ENCODE measurements around the gene SLC6A11. TPM values are rescaled to one million over a fixed set of nuclear protein-coding genes. Genes with fewer than 3 reads are reported as not detected.

The SLC6A11 gene
- total and polyA plus RNA-seq, 9 of the 15 experiments (the other 6 are each of a cell fraction or from before 2014, with no cell fraction given): 0.04 TPM; not detected in 8

DNA sequence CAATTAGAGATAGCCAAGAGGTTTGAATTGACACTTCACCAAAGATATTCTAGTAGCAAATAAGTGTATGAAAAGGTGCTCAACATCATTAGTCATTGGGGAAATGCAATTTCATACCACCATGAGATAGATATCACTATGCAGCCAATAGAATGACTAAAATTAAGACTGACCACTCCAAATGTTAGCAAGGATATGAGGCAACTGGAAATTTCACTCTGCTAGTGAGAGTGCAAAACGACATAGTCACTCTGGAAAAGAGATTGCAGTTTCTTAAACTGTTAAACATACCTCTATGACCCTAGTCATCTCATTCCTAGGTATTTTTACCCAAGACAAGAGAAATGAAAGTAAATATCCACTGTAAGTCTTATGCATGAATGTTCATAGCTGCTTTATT, 27.6 kb upstream of the SLC6A11 start:
- Histone ChIP-seq H3K4me3 (no peak overlapping the region), H3K9ac (ENCODE audit: insufficient read depth in 1 of 2, low read depth in 2 of 2, low read length in 2 of 2) (no peak overlapping the region), H4K20me1 (replicated peaks; ENCODE audit: control insufficient read depth, insufficient read depth, low read length) (no peaks in the 10 kb centered on the region), H3K27ac (ENCODE audit: extremely low read depth, low read depth, low read length) (no peak overlapping the region), H3K4me2 (ENCODE audit: insufficient read depth, low read length) (no peak overlapping the region), H3K27me3 (ENCODE audit: control insufficient read depth in 2 of 2, insufficient read depth in 2 of 2, low read length in 2 of 2) (peaks cover 4 to 16% of the 10 kb centered on the region in 2 experiments; a peak in 3 of 5 replicates), H3K9me1 (ENCODE audit: control insufficient read depth, insufficient read depth, low read length) (no peaks in the 10 kb centered on the region), H3K79me2 (ENCODE audit: control insufficient read depth, insufficient read depth, low read length) (no peaks in the 10 kb centered on the region), H3K9me3 (replicated peaks; ENCODE audit: control insufficient read depth, insufficient read depth, low read depth, low read length) (no peaks in the 10 kb centered on the region), H3K4me1 (replicated peaks in 1 of 2; ENCODE audit: control insufficient read depth in 2 of 2, insufficient read depth in 2 of 2, low read length in 2 of 2) (no peaks in the 10 kb centered on the region), H3K36me3 (ENCODE audit: control insufficient read depth, insufficient read depth, low read length) (no peaks in the 10 kb centered on the region), H2AFZ (ENCODE audit: low read depth, low read length) (no peak overlapping the region)
- ChIA-PET POLR2A (interaction anchor here (1.1 kb wide), 1 partner anchor 232 kb away, joined by 4 read pairs; no protein-coding TSS in a partner anchor), CTCF (ENCODE audit: low intra/inter-chr PET ratio) (no interaction called here)
- 0% methylated on average over 1 of the region's 1 CpG for WGBS (ENCODE audit: insufficient coverage, low coverage, missing lambda C conversion rate)
- in situ Hi-C loops (cut with MboI) (no loop called here), intact Hi-C loops (cut with micrococcal nuclease) (no loop called here)
- ATAC-seq: no peak
- no peak for DNase-seq (ENCODE audit: extremely low read depth in 1 of 4, low spot score in 3 of 4)
- TF ChIP-seq THRAP3 (IDR thresholded peaks at IDR 0.05; ENCODE audit: borderline replicate concordance): no peak
- no peak for TF ChIP-seq GTF2F1 (IDR thresholded peaks at IDR 0.05; ENCODE audit: low read depth, low read length)
- TF ChIP-seq DACH1 (IDR thresholded peaks at IDR 0.05; ENCODE audit: partially characterized antibody): no peak
- TF ChIP-seq, protein P1, sequence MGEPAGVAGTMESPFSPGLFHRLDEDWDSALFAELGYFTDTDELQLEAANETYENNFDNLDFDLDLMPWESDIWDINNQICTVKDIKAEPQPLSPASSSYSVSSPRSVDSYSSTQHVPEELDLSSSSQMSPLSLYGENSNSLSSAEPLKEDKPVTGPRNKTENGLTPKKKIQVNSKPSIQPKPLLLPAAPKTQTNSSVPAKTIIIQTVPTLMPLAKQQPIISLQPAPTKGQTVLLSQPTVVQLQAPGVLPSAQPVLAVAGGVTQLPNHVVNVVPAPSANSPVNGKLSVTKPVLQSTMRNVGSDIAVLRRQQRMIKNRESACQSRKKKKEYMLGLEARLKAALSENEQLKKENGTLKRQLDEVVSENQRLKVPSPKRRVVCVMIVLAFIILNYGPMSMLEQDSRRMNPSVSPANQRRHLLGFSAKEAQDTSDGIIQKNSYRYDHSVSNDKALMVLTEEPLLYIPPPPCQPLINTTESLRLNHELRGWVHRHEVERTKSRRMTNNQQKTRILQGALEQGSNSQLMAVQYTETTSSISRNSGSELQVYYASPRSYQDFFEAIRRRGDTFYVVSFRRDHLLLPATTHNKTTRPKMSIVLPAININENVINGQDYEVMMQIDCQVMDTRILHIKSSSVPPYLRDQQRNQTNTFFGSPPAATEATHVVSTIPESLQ (CRISPR knock-in tag; IDR thresholded peaks at IDR 0.05): no peak
- no peak for TF ChIP-seq GABPB1 (CRISPR knock-in tag; IDR thresholded peaks at IDR 0.05)
- no peak for TF ChIP-seq POLR2A (conservative IDR thresholded peaks at IDR 0.05)
- no peak for TF ChIP-seq NONO (IDR thresholded peaks at IDR 0.05; ENCODE audit: low read depth in 2 of 2, low read length in 1 of 2)
- TF ChIP-seq HNRNPUL1 (IDR thresholded peaks at IDR 0.05; ENCODE audit: low read length): no peak
- no peak for TF ChIP-seq SRSF7 (optimal IDR thresholded peaks at IDR 0.05; ENCODE audit: low read depth, low read length)
- no peak for TF ChIP-seq MTA3 (IDR thresholded peaks at IDR 0.05; ENCODE audit: borderline replicate concordance)
- no peak for TF ChIP-seq SP1 (CRISPR knock-in tag; IDR thresholded peaks at IDR 0.05)
- TF ChIP-seq, protein P2, sequence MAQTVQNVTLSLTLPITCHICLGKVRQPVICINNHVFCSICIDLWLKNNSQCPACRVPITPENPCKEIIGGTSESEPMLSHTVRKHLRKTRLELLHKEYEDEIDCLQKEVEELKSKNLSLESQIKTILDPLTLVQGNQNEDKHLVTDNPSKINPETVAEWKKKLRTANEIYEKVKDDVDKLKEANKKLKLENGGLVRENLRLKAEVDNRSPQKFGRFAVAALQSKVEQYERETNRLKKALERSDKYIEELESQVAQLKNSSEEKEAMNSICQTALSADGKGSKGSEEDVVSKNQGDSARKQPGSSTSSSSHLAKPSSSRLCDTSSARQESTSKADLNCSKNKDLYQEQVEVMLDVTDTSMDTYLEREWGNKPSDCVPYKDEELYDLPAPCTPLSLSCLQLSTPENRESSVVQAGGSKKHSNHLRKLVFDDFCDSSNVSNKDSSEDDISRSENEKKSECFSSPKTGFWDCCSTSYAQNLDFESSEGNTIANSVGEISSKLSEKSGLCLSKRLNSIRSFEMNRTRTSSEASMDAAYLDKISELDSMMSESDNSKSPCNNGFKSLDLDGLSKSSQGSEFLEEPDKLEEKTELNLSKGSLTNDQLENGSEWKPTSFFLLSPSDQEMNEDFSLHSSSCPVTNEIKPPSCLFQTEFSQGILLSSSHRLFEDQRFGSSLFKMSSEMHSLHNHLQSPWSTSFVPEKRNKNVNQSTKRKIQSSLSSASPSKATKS (CRISPR knock-in tag; IDR thresholded peaks at IDR 0.05): no peak
- no peak for TF ChIP-seq ZNF41 (CRISPR knock-in tag; conservative IDR thresholded peaks at IDR 0.05)
- TF ChIP-seq, protein P3, sequence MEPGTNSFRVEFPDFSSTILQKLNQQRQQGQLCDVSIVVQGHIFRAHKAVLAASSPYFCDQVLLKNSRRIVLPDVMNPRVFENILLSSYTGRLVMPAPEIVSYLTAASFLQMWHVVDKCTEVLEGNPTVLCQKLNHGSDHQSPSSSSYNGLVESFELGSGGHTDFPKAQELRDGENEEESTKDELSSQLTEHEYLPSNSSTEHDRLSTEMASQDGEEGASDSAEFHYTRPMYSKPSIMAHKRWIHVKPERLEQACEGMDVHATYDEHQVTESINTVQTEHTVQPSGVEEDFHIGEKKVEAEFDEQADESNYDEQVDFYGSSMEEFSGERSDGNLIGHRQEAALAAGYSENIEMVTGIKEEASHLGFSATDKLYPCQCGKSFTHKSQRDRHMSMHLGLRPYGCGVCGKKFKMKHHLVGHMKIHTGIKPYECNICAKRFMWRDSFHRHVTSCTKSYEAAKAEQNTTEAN (CRISPR knock-in tag; IDR thresholded peaks at IDR 0.05): no peak
- TF ChIP-seq ZNF24 (IDR thresholded peaks at IDR 0.05): no peak
- TF ChIP-seq, protein P4, sequence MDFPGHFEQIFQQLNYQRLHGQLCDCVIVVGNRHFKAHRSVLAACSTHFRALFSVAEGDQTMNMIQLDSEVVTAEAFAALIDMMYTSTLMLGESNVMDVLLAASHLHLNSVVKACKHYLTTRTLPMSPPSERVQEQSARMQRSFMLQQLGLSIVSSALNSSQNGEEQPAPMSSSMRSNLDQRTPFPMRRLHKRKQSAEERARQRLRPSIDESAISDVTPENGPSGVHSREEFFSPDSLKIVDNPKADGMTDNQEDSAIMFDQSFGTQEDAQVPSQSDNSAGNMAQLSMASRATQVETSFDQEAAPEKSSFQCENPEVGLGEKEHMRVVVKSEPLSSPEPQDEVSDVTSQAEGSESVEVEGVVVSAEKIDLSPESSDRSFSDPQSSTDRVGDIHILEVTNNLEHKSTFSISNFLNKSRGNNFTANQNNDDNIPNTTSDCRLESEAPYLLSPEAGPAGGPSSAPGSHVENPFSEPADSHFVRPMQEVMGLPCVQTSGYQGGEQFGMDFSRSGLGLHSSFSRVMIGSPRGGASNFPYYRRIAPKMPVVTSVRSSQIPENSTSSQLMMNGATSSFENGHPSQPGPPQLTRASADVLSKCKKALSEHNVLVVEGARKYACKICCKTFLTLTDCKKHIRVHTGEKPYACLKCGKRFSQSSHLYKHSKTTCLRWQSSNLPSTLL (IDR thresholded peaks at IDR 0.05): no peak
- no peak for TF ChIP-seq EWSR1 (IDR thresholded peaks at IDR 0.05; ENCODE audit: borderline replicate concordance, low read depth, partially characterized antibody)
- BruUV-seq (replicated peaks): no TSS peak
- no peak for FAIRE-seq

All from K562 (cell line).